HepG2 (cell line): ENCODE results near the gene TLE1. TPM values are rescaled to one million over a fixed set of nuclear protein-coding genes. Genes with fewer than 3 reads are reported as not detected.
A peak's percentile ranks its signal among the peaks of the same experiment; 100 is the strongest.

ENCODE experiments used
- AGO2 ChIP-seq: fragments of 200-400 bp; formaldehyde crosslinking; optimal IDR thresholded peaks from 2 replicates; pipeline ENCODE3; 2017; ENCODE audit warnings: mild to moderate bottlenecking, low read depth, low read length, moderate library complexity
- ARNT ChIP-seq: fragments of 450-650 bp; IDR thresholded peaks from 2 replicates; pipeline ENCODE4 v1.6.1; 2017
- CENPT ChIP-seq: sonication (generic); formaldehyde crosslinking; IDR thresholded peaks from 2 replicates; pipeline ENCODE4 v1.8.0; 2022; ENCODE audit warnings: low read depth, mild to moderate bottlenecking, moderate library complexity, missing genetic modification reagents
- EEA1 ChIP-seq: sonication (generic); formaldehyde crosslinking; IDR thresholded peaks from 2 replicates; pipeline ENCODE4 v1.5.1; 2020; ENCODE audit warnings: mild to moderate bottlenecking, missing genetic modification reagents, borderline replicate concordance
- GZF1 ChIP-seq: sonication (generic); formaldehyde crosslinking; IDR thresholded peaks from 2 replicates; pipeline ENCODE4 v1.5.1; 2020; ENCODE audit warnings: mild to moderate bottlenecking, missing genetic modification reagents
- HHEX ChIP-seq: IDR thresholded peaks from 2 replicates; pipeline ENCODE4 v1.6.1; 2016; ENCODE audit warnings: control low read depth
- IRF2 ChIP-seq: IDR thresholded peaks from 2 replicates; pipeline ENCODE4 v1.6.1; 2018; ENCODE audit warnings: missing genetic modification reagents, missing compliant biosample characterization
- KLF11 ChIP-seq: IDR thresholded peaks from 2 replicates; pipeline ENCODE4 v1.6.1; 2016; ENCODE audit warnings: missing compliant biosample characterization
- MAFK ChIP-seq, 2 experiments: IDR thresholded peaks in 1 of 2; conservative IDR thresholded peaks in 1 of 2; 2 replicates each; pipeline ENCODE4 v1.6.1; 2011; ENCODE audit warnings: improper control_type of control experiment in 2 of 2, low read length in 2 of 2
- MXD1 ChIP-seq: sonication (generic); formaldehyde crosslinking; IDR thresholded peaks from 2 replicates; pipeline ENCODE4 v1.4.0; 2020; ENCODE audit warnings: mild to moderate bottlenecking, missing genetic modification reagents
- PAX8 ChIP-seq: sonication (generic); formaldehyde crosslinking; IDR thresholded peaks from 2 replicates; pipeline ENCODE4 v1.8.0; 2022; ENCODE audit warnings: mild to moderate bottlenecking, missing genetic modification reagents, borderline replicate concordance
- PCBP1 ChIP-seq: fragments of 200-400 bp; formaldehyde crosslinking; IDR thresholded peaks from 2 replicates; pipeline ENCODE4 v1.6.1; 2017; ENCODE audit warnings: mild to moderate bottlenecking, low read depth, low read length, borderline replicate concordance
- SNAPC2 ChIP-seq: sonication (generic); formaldehyde crosslinking; IDR thresholded peaks from 2 replicates; pipeline ENCODE4 v1.8.1; 2022; ENCODE audit warnings: mild to moderate bottlenecking, missing genetic modification reagents
- STAG1 ChIP-seq: sonication (generic); formaldehyde crosslinking; IDR thresholded peaks from 2 replicates; pipeline ENCODE4 v1.4.0; 2020; ENCODE audit warnings: missing genetic modification reagents
- ZBTB2 ChIP-seq: sonication (generic); formaldehyde crosslinking; IDR thresholded peaks from 2 replicates; pipeline ENCODE4 v1.8.0; 2022; ENCODE audit warnings: low read depth, missing genetic modification reagents
- ZFP36L1 ChIP-seq: sonication (generic); formaldehyde crosslinking; IDR thresholded peaks from 2 replicates; pipeline ENCODE4 v1.8.0; 2022; ENCODE audit warnings: mild to moderate bottlenecking, missing genetic modification reagents, moderate library complexity
- ZFP37 ChIP-seq: sonication (generic); formaldehyde crosslinking; IDR thresholded peaks from 2 replicates; pipeline ENCODE4 v1.4.0; 2020; ENCODE audit warnings: missing genetic modification reagents, borderline replicate concordance
- ZNF121 ChIP-seq: sonication (generic); formaldehyde crosslinking; IDR thresholded peaks from 2 replicates; pipeline ENCODE4 v1.5.0; 2020; ENCODE audit warnings: mild to moderate bottlenecking, missing genetic modification reagents
- ZNF136 ChIP-seq: sonication (generic); formaldehyde crosslinking; IDR thresholded peaks from 2 replicates; pipeline ENCODE4 v1.8.1; 2022; ENCODE audit warnings: low read depth, mild to moderate bottlenecking, moderate library complexity, missing genetic modification reagents
- ZNF569 ChIP-seq: sonication (generic); formaldehyde crosslinking; IDR thresholded peaks from 2 replicates; pipeline ENCODE4 v1.5.0; 2020; ENCODE audit warnings: mild to moderate bottlenecking, missing genetic modification reagents, moderate library complexity, borderline replicate concordance
- ZNF709 ChIP-seq: sonication (generic); formaldehyde crosslinking; IDR thresholded peaks from 2 replicates; pipeline ENCODE4 v1.5.0; 2020; ENCODE audit warnings: mild to moderate bottlenecking, missing genetic modification reagents
- ZNF792 ChIP-seq: IDR thresholded peaks from 2 replicates; pipeline ENCODE4 v1.6.1; 2016
- polyA plus RNA-seq, 8 experiments: library from polyadenylated mRNA; depleted of rRNA in 3 of 8; stranded (reverse) in 7 of 8; unstranded in 1 of 8; fragments of >200 nt; fragmentation: Illumina TruSeq in 4 of 8; extraction: Trizol in 4 of 8; gene quantifications; 2 replicates each; pipeline versions ENCODE4 v1.2.1 to v1.2.3, GENCODE V29; 2011 to 2016; ENCODE audit warnings: low read depth in 4 of 8, missing spikeins in 1 of 8, mixed read lengths in 1 of 8; ENCODE audit not compliant: insufficient read depth in 1 of 8
- total RNA-seq, 5 experiments: library from RNA; depleted of rRNA; stranded (reverse); fragments of >200 nt; fragmentation: Illumina TruSeq; extraction: Trizol; gene quantifications; 2 replicates each; pipeline ENCODE4 v1.2.3, GENCODE V29; 2016; ENCODE audit warnings: low read depth in 1 of 5
- TF ChIP-seq, protein P1 (sequence below): sonication (generic); formaldehyde crosslinking; IDR thresholded peaks from 2 replicates; pipeline ENCODE4 v1.5.0; 2020; ENCODE audit warnings: mild to moderate bottlenecking, missing genetic modification reagents, borderline replicate concordance
- TF ChIP-seq, protein P2 (sequence below): sonication (generic); formaldehyde crosslinking; IDR thresholded peaks from 2 replicates; pipeline ENCODE4 v1.4.0; 2020; ENCODE audit warnings: missing genetic modification reagents

Gene TLE1
- total and polyA plus RNA-seq, 2 of the 13 experiments (the other 11 are each of a cell fraction or from before 2014, with no cell fraction given), result 35.9 to 109 TPM

- TF ChIP-seq, protein P1, sequence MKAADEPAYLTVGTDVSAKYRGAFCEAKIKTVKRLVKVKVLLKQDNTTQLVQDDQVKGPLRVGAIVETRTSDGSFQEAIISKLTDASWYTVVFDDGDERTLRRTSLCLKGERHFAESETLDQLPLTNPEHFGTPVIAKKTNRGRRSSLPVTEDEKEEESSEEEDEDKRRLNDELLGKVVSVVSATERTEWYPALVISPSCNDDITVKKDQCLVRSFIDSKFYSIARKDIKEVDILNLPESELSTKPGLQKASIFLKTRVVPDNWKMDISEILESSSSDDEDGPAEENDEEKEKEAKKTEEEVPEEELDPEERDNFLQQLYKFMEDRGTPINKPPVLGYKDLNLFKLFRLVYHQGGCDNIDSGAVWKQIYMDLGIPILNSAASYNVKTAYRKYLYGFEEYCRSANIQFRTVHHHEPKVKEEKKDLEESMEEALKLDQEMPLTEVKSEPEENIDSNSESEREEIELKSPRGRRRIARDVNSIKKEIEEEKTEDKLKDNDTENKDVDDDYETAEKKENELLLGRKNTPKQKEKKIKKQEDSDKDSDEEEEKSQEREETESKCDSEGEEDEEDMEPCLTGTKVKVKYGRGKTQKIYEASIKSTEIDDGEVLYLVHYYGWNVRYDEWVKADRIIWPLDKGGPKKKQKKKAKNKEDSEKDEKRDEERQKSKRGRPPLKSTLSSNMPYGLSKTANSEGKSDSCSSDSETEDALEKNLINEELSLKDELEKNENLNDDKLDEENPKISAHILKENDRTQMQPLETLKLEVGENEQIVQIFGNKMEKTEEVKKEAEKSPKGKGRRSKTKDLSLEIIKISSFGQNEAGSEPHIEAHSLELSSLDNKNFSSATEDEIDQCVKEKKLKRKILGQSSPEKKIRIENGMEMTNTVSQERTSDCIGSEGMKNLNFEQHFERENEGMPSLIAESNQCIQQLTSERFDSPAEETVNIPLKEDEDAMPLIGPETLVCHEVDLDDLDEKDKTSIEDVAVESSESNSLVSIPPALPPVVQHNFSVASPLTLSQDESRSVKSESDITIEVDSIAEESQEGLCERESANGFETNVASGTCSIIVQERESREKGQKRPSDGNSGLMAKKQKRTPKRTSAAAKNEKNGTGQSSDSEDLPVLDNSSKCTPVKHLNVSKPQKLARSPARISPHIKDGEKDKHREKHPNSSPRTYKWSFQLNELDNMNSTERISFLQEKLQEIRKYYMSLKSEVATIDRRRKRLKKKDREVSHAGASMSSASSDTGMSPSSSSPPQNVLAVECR (CRISPR knock-in tag), result peak; percentile 70; the same call in 1 of the 2 replicates
- TF ChIP-seq AGO2, result peak; percentile 46
- no peak for TF ChIP-seq ZFP36L1 (CRISPR knock-in tag)
- TF ChIP-seq SNAPC2, result 0 out of 2 replicates have a peak, but pooled peaks have one; percentile 57
- TF ChIP-seq MXD1 (CRISPR knock-in tag), result no peak
- peak; percentile 94 for TF ChIP-seq HHEX (CRISPR knock-in tag)
- no peak for TF ChIP-seq ZNF709 (CRISPR knock-in tag)
- TF ChIP-seq ZBTB2, result no peak
- no peak for TF ChIP-seq ZFP37 (CRISPR knock-in tag)
- TF ChIP-seq IRF2 (CRISPR knock-in tag), result peak; percentile 89
- no peak for TF ChIP-seq CENPT (CRISPR knock-in tag)
- 0 out of 2 replicates have a peak, but pooled peaks have one; percentile 25 for TF ChIP-seq ZNF121 (CRISPR knock-in tag)
- TF ChIP-seq, protein P2, sequence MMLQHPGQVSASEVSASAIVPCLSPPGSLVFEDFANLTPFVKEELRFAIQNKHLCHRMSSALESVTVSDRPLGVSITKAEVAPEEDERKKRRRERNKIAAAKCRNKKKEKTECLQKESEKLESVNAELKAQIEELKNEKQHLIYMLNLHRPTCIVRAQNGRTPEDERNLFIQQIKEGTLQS (CRISPR knock-in tag), result no peak
- no peak for TF ChIP-seq GZF1 (CRISPR knock-in tag)
- TF ChIP-seq STAG1 (CRISPR knock-in tag), result peak; percentile 79
- no peak for TF ChIP-seq EEA1 (CRISPR knock-in tag)
- TF ChIP-seq MAFK (conservative IDR thresholded peaks at IDR 0.05 in 1 of 2, IDR thresholded peaks at IDR 0.05 in 1 of 2; ENCODE audit: low read length in 2 of 2), result peak in 1 of 2 experiments; percentile 24; a peak in 1 of 4 replicates
- TF ChIP-seq KLF11 (CRISPR knock-in tag), result peak; percentile 75; the same call in 1 of the 2 replicates
- TF ChIP-seq PCBP1, result no peak; the same call in 1 of the 2 replicates
- peak; percentile 65 for TF ChIP-seq ZNF136
- TF ChIP-seq ZNF569, result no peak
- no peak for TF ChIP-seq PAX8
- TF ChIP-seq ARNT, result no peak
- no peak; the same call in 1 of the 2 replicates for TF ChIP-seq ZNF792
Measured at GRCh38 chr9:81686614-81687520, 2.5 kb downstream of the TLE1 start (continued).
